Smooth muscle cell (in vitro differentiated cells): Measurements from ENCODE around the gene ADAMTS3. TPM values are rescaled to one million over a fixed set of nuclear protein-coding genes. Genes with fewer than 3 reads are reported as not detected.

Experiments used
- DNase-seq: peaks from one replicate; lab custom pipeline; 2025; ENCODE audit not compliant: unreplicated experiment; lab: John Stamatoyannopoulos, UW
- H2AFZ ChIP-seq: fragments of 200-600 bp; sonication (generic); 2 replicates; pipeline ENCODE4 v1.6.0; 2016; ENCODE audit warnings: antibody characterized with exemption, low read depth, mild to moderate bottlenecking
- H3F3A ChIP-seq: fragments of 200-600 bp; sonication (generic); 2 replicates; pipeline ENCODE4 v1.6.0; 2017; ENCODE audit warnings: antibody characterized with exemption, low read depth
- H3K27ac ChIP-seq: fragments of 200-600 bp; sonication (generic); 2 replicates; pipeline ENCODE4 v1.5.1; 2016; ENCODE audit warnings: low read depth, mild to moderate bottlenecking
- H3K27me3 ChIP-seq: fragments of 200-600 bp; sonication (generic); 2 replicates; pipeline ENCODE4 v1.6.1; 2016; ENCODE audit warnings: low read depth, mild to moderate bottlenecking
- H3K36me3 ChIP-seq: fragments of 200-600 bp; sonication (generic); 2 replicates; pipeline ENCODE4 v1.5.1; 2016; ENCODE audit warnings: low read depth
- H3K4me1 ChIP-seq: fragments of 200-600 bp; sonication (generic); 2 replicates; pipeline ENCODE4 v1.5.1; 2016; ENCODE audit warnings: low read depth
- H3K4me2 ChIP-seq: fragments of 200-600 bp; sonication (generic); 2 replicates; pipeline ENCODE4 v1.6.0; 2016; ENCODE audit warnings: mild to moderate bottlenecking
- H3K4me3 ChIP-seq: fragments of 200-600 bp; sonication (generic); 2 replicates; pipeline ENCODE4 v1.5.1; 2016; ENCODE audit warnings: mild to moderate bottlenecking
- H3K79me2 ChIP-seq: fragments of 200-600 bp; sonication (generic); 2 replicates; pipeline ENCODE4 v1.6.0; 2016; ENCODE audit warnings: low read depth, mild to moderate bottlenecking
- H3K9ac ChIP-seq: fragments of 200-600 bp; sonication (generic); 2 replicates; pipeline ENCODE4 v1.6.0; 2016; ENCODE audit warnings: low read depth
- H3K9me3 ChIP-seq: fragments of 200-600 bp; sonication (generic); replicated peaks from 2 replicates; pipeline ENCODE4 v1.5.1; 2016; ENCODE audit warnings: low read depth
- H4K20me1 ChIP-seq: fragments of 200-600 bp; sonication (generic); 2 replicates; pipeline ENCODE4 v1.6.0; 2016; ENCODE audit warnings: low read depth
- WGBS: methylation state at CpG from one replicate; pipeline ENCODE4 v1.1.7; 2016; ENCODE audit warnings: low lambda C conversion rate; 5-methylcytosine and 5-hydroxymethylcytosine counted together
- polyA plus RNA-seq: library from polyadenylated mRNA; unstranded; fragments of >200 nt; fragmentation: Nextera tagmentation; extraction: Ambion mirVana; gene quantifications from 2 replicates; pipeline ENCODE4 v1.2.1, GENCODE V29; 2016
- total RNA-seq: library from RNA; depleted of rRNA; stranded (reverse); fragments of >200 nt; gene quantifications from 2 replicates; pipeline ENCODE4 v1.2.3, GENCODE V29; 2014
- TF ChIP-seq, protein P1 (sequence below): fragments of 200-600 bp; sonication (generic); IDR thresholded peaks from 2 replicates; pipeline ENCODE4 v1.5.1; 2017; ENCODE audit warnings: borderline replicate concordance, mild to moderate bottlenecking, antibody characterized with exemption; ENCODE audit not compliant: insufficient read depth, poor library complexity, severe bottlenecking

The ADAMTS3 gene
- total and polyA plus RNA-seq, 2 experiments from 2014 or later: 0.15 to 2.2 TPM

DNA sequence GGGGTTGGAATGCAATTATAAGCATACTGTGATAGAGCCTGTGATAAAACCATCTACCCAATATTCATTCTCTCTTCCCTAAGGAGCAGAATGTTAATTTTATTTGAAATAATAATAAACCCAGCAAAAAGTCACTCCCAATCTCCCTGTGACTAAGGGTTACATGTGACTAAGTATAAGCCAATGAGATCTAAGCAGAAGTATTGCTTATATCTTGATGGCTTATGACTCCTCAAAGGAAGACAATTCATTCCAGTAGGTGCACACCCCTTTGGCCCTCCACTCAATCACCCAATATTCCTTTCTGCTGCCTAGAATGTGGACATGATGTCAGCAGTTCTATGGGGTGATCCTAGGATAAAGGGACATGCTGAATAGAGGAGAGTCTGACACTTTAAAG is 224.6 kb downstream of the ADAMTS3 start:
- H3K27ac ChIP-seq: no peak overlapping the region
- no peaks in the 10 kb centered on the region for H3K9me3 ChIP-seq
- H3K36me3 ChIP-seq: no peaks in the 10 kb centered on the region
- H3K4me1 ChIP-seq: no peaks in the 10 kb centered on the region
- no peak overlapping the region for H3K9ac ChIP-seq
- H4K20me1 ChIP-seq: no peaks in the 10 kb centered on the region
- H3K27me3 ChIP-seq: no peaks in the 10 kb centered on the region
- no peak overlapping the region for H3K4me3 ChIP-seq
- H3F3A ChIP-seq: no peaks in the 10 kb centered on the region
- H3K79me2 ChIP-seq: no peaks in the 10 kb centered on the region
- no peak for DNase-seq
- TF ChIP-seq, protein P1, sequence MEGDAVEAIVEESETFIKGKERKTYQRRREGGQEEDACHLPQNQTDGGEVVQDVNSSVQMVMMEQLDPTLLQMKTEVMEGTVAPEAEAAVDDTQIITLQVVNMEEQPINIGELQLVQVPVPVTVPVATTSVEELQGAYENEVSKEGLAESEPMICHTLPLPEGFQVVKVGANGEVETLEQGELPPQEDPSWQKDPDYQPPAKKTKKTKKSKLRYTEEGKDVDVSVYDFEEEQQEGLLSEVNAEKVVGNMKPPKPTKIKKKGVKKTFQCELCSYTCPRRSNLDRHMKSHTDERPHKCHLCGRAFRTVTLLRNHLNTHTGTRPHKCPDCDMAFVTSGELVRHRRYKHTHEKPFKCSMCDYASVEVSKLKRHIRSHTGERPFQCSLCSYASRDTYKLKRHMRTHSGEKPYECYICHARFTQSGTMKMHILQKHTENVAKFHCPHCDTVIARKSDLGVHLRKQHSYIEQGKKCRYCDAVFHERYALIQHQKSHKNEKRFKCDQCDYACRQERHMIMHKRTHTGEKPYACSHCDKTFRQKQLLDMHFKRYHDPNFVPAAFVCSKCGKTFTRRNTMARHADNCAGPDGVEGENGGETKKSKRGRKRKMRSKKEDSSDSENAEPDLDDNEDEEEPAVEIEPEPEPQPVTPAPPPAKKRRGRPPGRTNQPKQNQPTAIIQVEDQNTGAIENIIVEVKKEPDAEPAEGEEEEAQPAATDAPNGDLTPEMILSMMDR: no peak
- no peak overlapping the region for H3K4me2 ChIP-seq
- H2AFZ ChIP-seq: no peak overlapping the region

DNA sequence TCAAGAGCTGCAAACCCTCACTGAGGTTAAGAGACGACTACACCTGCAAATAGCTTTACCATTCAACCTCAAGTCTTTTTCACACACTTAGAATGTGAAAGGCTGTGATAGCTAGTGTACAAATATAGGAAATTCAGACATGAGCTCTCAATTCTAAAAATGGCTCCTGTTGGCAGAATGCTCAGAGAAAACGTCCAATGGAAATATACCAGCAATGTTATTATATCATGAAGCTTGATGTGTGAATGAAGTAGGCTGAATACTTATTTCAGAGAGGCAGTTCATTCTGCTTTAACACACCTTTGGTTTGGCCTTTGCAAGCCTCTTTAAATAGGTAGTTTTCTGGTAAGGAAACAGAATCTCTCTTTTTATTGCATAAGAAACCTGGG is 227.6 kb downstream of the ADAMTS3 start:
- H3K9me3 ChIP-seq: no peaks in the 10 kb centered on the region
- H3K4me1 ChIP-seq: no peaks in the 10 kb centered on the region
- H3F3A ChIP-seq: no peaks in the 10 kb centered on the region
- H3K4me2 ChIP-seq: no peak overlapping the region
- no peaks in the 10 kb centered on the region for H3K36me3 ChIP-seq
- no peak overlapping the region for H3K4me3 ChIP-seq
- 83% methylated on average over 2 of the region's 2 CpGs for WGBS
- TF ChIP-seq, protein P1: no peak
- no peaks in the 10 kb centered on the region for H4K20me1 ChIP-seq
- no peak overlapping the region for H3K27ac ChIP-seq
- H2AFZ ChIP-seq: no peak overlapping the region
- no peak overlapping the region for H3K9ac ChIP-seq
- DNase-seq: no peak
- H3K27me3 ChIP-seq: no peaks in the 10 kb centered on the region
- H3K79me2 ChIP-seq: no peaks in the 10 kb centered on the region

DNA sequence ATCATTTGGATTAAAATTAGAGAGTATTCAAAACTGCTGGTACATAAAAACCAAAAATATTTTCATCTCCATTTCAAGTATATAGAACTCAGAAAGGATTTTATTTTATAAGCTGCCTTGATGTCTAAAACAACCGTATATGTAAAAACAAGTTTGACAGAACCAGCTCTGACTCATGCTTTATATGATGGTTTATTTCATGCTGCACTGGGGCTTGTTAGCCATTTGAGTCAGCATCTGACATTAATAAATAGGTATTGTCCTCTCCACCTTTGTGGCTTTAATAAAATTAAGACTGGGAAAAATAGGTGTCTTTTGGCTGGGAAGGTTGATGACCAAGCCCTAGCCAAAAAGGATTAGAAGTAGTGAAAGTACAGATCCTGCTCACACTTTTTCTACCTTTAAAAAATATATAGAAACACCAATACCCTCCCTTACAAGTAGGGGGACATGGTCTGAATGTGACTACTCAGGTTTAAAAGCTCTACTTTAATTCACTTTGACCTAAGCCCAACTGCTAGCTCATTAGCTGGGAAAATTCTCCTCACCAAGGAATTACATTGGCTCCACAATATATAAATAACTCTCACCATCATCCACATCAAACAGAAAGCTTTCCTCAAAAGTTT is 228.1 kb downstream of the ADAMTS3 start:
- Histone ChIP-seq H3K9me3 (no peaks in the 10 kb centered on the region), H3K27me3 (no peaks in the 10 kb centered on the region), H3K36me3 (no peaks in the 10 kb centered on the region), H3K4me2 (no peak overlapping the region), H3F3A (no peaks in the 10 kb centered on the region), H3K4me1 (no peaks in the 10 kb centered on the region), H3K9ac (no peak overlapping the region), H3K79me2 (no peaks in the 10 kb centered on the region), H4K20me1 (no peaks in the 10 kb centered on the region), H3K27ac (no peak overlapping the region), H3K4me3 (no peak overlapping the region), H2AFZ (no peak overlapping the region)
- no peak for DNase-seq
- WGBS: 50% methylated on average over 1 of the region's 1 CpG
- TF ChIP-seq, protein P1: no peak

DNA sequence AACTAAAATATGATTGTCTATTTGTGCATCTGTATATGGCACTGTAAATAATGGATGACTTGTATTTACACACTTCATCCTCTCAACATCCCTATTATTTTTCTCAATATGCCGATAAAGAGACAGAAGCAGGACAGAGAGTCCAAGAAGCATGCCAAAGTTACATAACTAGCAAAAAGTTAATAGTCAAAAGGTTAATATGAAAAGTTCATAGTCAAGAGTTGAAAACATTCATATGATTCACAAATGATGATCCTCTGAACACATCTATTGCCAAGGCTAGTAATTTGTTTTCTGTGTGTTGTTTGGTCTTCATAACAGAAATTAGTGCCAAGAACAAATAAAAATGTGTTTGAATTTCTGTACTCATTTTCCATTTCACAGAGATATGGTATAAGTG is 231.0 kb downstream of the ADAMTS3 start:
- Histone ChIP-seq H3F3A (no peaks in the 10 kb centered on the region), H3K9me3 (no peaks in the 10 kb centered on the region), H3K79me2 (no peaks in the 10 kb centered on the region), H4K20me1 (no peaks in the 10 kb centered on the region), H3K27me3 (no peaks in the 10 kb centered on the region), H3K9ac (no peak overlapping the region), H3K36me3 (no peaks in the 10 kb centered on the region), H2AFZ (no peak overlapping the region), H3K4me3 (no peak overlapping the region), H3K4me1 (no peaks in the 10 kb centered on the region), H3K4me2 (no peak overlapping the region), H3K27ac (no peak overlapping the region)
- no peak for DNase-seq
- WGBS: 97% methylated on average over 1 of the region's 1 CpG
- TF ChIP-seq, protein P1: no peak
